Right lobe of liver (tissue), 6 donors: ENCODE results near the gene ROGDI. TPM values are rescaled to one million over a fixed set of nuclear protein-coding genes. Genes with fewer than 3 reads are reported as not detected.

ENCODE experiments used
- ATAC-seq, 4 donors: fragments of 200-7000 bp; cut with Tn5 transposase; one replicate each; pipeline ENCODE4 v1.9.1; 2020; ENCODE audit warnings: mild to moderate bottlenecking in 4 of 4, moderate library complexity in 4 of 4
- DNase-seq, 3 donors: peaks; one replicate each; pipeline ENCODE4 v3.0.0-alpha.2; 2020
- H3K27ac ChIP-seq, 3 donors: fragments of 200-600 bp; one replicate each; pipeline ENCODE4 v1.8.0; 2022
- H3K27me3 ChIP-seq, 2 donors: fragments of 200-600 bp; one replicate each; pipeline ENCODE4 v1.8.0; 2022
- H3K36me3 ChIP-seq, 4 donors: fragments of 200-600 bp; sonication (generic) in 1 of 4; one replicate each; pipeline versions ENCODE4 v1.5.1 to v1.8.0; 2017 to 2022; ENCODE audit warnings: control low read depth in 1 of 4
- H3K4me1 ChIP-seq, 4 donors: fragments of 200-600 bp; sonication (generic) in 1 of 4; one replicate each; pipeline versions ENCODE4 v1.5.1 to v1.8.0; 2017 to 2022; ENCODE audit warnings: control low read depth in 1 of 4
- H3K4me3 ChIP-seq, 3 donors: fragments of 200-600 bp; one replicate each; pipeline ENCODE4 v1.8.0; 2022
- H3K9me3 ChIP-seq, 4 donors: fragments of 200-600 bp; sonication (generic) in 1 of 4; one replicate each; pipeline versions ENCODE4 v1.5.1 to v1.8.0; 2017 to 2022; ENCODE audit warnings: control low read depth in 1 of 4
- POLR2A ChIP-seq: fragments of 450-650 bp; IDR thresholded peaks from one replicate; pipeline ENCODE4 v1.6.1; 2017; ENCODE audit warnings: antibody characterized with exemption, mild to moderate bottlenecking
- WGBS: methylation state at CpG from one replicate; pipeline ENCODE4 v1.1.6; 2018; ENCODE audit warnings: low coverage, low lambda C conversion rate; ENCODE audit not compliant: insufficient coverage; ENCODE audit errors: missing lambda C conversion rate; 5-methylcytosine and 5-hydroxymethylcytosine counted together
- intact Hi-C, 2 donors: fragments of 100-400 bp; cut with DNase I; formaldehyde crosslinking; loops; one replicate each; pipeline versions ENCODE4 v1.11.2 to v1.14.1; 2022
- total RNA-seq, 6 experiments: library from RNA; depleted of rRNA in 2 of 6; stranded (reverse); fragments of >200 nt in 2 of 6; fragmentation: NEBNext Ultra II Directional in 3 of 6; extraction: Animal tissue kit (Norgen Biotek cat#: 25700) in 3 of 6; gene quantifications; one replicate each; pipeline versions ENCODE4 v1.1.0 to v1.2.4, GENCODE V29; 2016 to 2023
- TF ChIP-seq, protein P1 (sequence below), 4 donors: fragments of 200-600 bp in 3 of 4; fragments of 450-650 bp in 1 of 4; IDR thresholded peaks; one replicate each; pipeline versions ENCODE4 v1.5.1 to v1.8.0; 2016 to 2022; ENCODE audit warnings: antibody characterized with exemption in 4 of 4, mild to moderate bottlenecking in 2 of 4
- donor health status: DM: no; HTN: yes; CAD: no.
- donor health status: DM: no; HTN: no; CAD: no.
- donor health status: DM: no; HTN: no; CAD: no.
- donor health status: DM: no; HTN: yes; CAD: no.
- donor health status: DM: no; HTN: yes; CAD: no.

Gene ROGDI
- total RNA-seq, 6 experiments from 2014 or later, result 8.3 to 24.2 (median 14.0) TPM

- Histone ChIP-seq H3K27me3 (no peaks in the 10 kb centered on the region), H3K4me3 (no peak overlapping the region), H3K4me1 (no peaks in the 10 kb centered on the region), H3K9me3 (no peaks in the 10 kb centered on the region), H3K27ac (no peak overlapping the region), H3K36me3 (peaks cover 0 to 88% (median 41%) of the 10 kb centered on the region in 4 donors)
- no peak for TF ChIP-seq POLR2A
- TF ChIP-seq, protein P1, sequence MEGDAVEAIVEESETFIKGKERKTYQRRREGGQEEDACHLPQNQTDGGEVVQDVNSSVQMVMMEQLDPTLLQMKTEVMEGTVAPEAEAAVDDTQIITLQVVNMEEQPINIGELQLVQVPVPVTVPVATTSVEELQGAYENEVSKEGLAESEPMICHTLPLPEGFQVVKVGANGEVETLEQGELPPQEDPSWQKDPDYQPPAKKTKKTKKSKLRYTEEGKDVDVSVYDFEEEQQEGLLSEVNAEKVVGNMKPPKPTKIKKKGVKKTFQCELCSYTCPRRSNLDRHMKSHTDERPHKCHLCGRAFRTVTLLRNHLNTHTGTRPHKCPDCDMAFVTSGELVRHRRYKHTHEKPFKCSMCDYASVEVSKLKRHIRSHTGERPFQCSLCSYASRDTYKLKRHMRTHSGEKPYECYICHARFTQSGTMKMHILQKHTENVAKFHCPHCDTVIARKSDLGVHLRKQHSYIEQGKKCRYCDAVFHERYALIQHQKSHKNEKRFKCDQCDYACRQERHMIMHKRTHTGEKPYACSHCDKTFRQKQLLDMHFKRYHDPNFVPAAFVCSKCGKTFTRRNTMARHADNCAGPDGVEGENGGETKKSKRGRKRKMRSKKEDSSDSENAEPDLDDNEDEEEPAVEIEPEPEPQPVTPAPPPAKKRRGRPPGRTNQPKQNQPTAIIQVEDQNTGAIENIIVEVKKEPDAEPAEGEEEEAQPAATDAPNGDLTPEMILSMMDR (IDR thresholded peaks at IDR 0.05), result no peak
- ATAC-seq (no peak), DNase-seq (no peak)
- intact Hi-C loops, result no loop called here
- 95% methylated on average over 3 of the region's 4 CpGs for WGBS
Measured at GRCh38 chr16:4826526-4826925, 24.1 kb upstream of the ROGDI start.

GRCh38 chr16:4825196-4825595, 22.8 kb upstream of the ROGDI start:
- Histone ChIP-seq H3K4me3 (no peak overlapping the region), H3K36me3 (peaks cover 0 to 87% (median 40%) of the 10 kb centered on the region in 4 donors), H3K9me3 (no peaks in the 10 kb centered on the region), H3K4me1 (no peaks in the 10 kb centered on the region), H3K27me3 (no peaks in the 10 kb centered on the region), H3K27ac (no peak overlapping the region)
- 83% methylated on average over 7 of the region's 8 CpGs for WGBS
- intact Hi-C loops, result no loop called here
- ATAC-seq (no peak), DNase-seq (no peak)
- TF ChIP-seq, protein P1 (IDR thresholded peaks at IDR 0.05), result no peak
- TF ChIP-seq POLR2A, result no peak

- no peak overlapping the region for H3K27ac ChIP-seq
- H3K36me3 ChIP-seq, result peaks cover 0 to 68% (median 28%) of the 10 kb centered on the region in 4 donors
- H3K9me3 ChIP-seq, result no peaks in the 10 kb centered on the region
- WGBS, result 93% methylated on average over 3 of the region's 6 CpGs
- H3K4me3 ChIP-seq, result no peak overlapping the region
- TF ChIP-seq, protein P1 (IDR thresholded peaks at IDR 0.05), result no peak
- no peak for TF ChIP-seq POLR2A
- intact Hi-C loops, result no loop called here
- DNase-seq, result no peak
- peaks cover 0 to 4% (median 0%) of the 10 kb centered on the region in 4 donors for H3K4me1 ChIP-seq
- no peaks in the 10 kb centered on the region for H3K27me3 ChIP-seq
- ATAC-seq, result no peak
Measured at GRCh38 chr16:4820652-4821051, 18.2 kb upstream of the ROGDI start.

GRCh38 chr16:4814542-4815173, 12.2 kb upstream of the ROGDI start:
- Histone ChIP-seq H3K4me1 (peaks cover 0 to 10% (median 0%) of the 10 kb centered on the region in 4 donors), H3K4me3 (no peak overlapping the region), H3K27me3 (no peaks in the 10 kb centered on the region), H3K27ac (no peak overlapping the region), H3K9me3 (no peaks in the 10 kb centered on the region), H3K36me3 (peaks cover 0 to 59% (median 18%) of the 10 kb centered on the region in 4 donors)
- WGBS, result 19% methylated on average over 5 of the region's 16 CpGs
- ATAC-seq (peak; percentile 35 to 85 (median 58)), DNase-seq (peak in 2 of 3 donors; percentile 63 to 67)
- intact Hi-C loops, result no loop called here
- no peak for TF ChIP-seq POLR2A
- TF ChIP-seq, protein P1 (IDR thresholded peaks at IDR 0.05), result peak in 2 of 4 donors; percentile 6 to 19
